Endothelial cell of umbilical vein (primary cell): ENCODE results near the gene LTBP1. TPM values are rescaled to one million over a fixed set of nuclear protein-coding genes. Genes with fewer than 3 reads are reported as not detected.

Experiments
- BruUV-seq: library from RNA; stranded (reverse); fragments of 400-500 nt; replicated peaks from 2 replicates; lab custom pipeline; 2021; lab: Mats Ljungman, UMichigan
- CTCF ChIA-PET: fragments of 300-600, 350-600 bp; sonication (Branson Sonifier 250); formaldehyde crosslinking; loops from one replicate; lab custom pipeline; 2021; ENCODE audit warnings: antibody characterized with exemption, inconsistent platforms; lab: Charles Lee
- POLR2A ChIA-PET: fragments of 300-600, 350-600 bp; sonication (Branson Sonifier 250); formaldehyde crosslinking; loops from one replicate; lab custom pipeline; 2021; ENCODE audit warnings: antibody characterized with exemption, inconsistent platforms; lab: Charles Lee
- DNase-seq: peaks from one replicate; pipeline ENCODE4 v3.0.0-alpha.2; 2011; ENCODE audit warnings: low read depth, low spot score
- FAIRE-seq: peaks from 2 replicates; lab custom pipeline; 2011; peaks lifted over from hg19 to GRCh38; lab: Jason Lieb, UNC
- H2AFZ ChIP-seq: 2 replicates; pipeline ENCODE4 v1.6.0; 2012; ENCODE audit warnings: low read depth, low read length, control low read depth, inconsistent platforms
- H3K27ac ChIP-seq: 2 replicates; pipeline ENCODE4 v1.5.1; 2011; ENCODE audit warnings: low read depth, mild to moderate bottlenecking, control low read depth, low read length, moderate library complexity; ENCODE audit not compliant: insufficient read depth
- H3K27me3 ChIP-seq, 2 experiments: 2 replicates each; pipeline versions ENCODE4 v1.6.0 to v1.6.1; 2011; ENCODE audit warnings: low read length in 2 of 2, mixed read lengths in 1 of 2; ENCODE audit not compliant: control insufficient read depth in 2 of 2, insufficient read depth in 2 of 2
- H3K36me3 ChIP-seq, 2 experiments: 2 replicates in 1 of 2; 3 replicates in 1 of 2; pipeline ENCODE4 v1.5.1; 2011; ENCODE audit warnings: low read length in 2 of 2, mild to moderate bottlenecking in 1 of 2, moderate library complexity in 1 of 2; ENCODE audit not compliant: control insufficient read depth in 2 of 2, insufficient read depth in 2 of 2; ENCODE audit errors: extremely low read depth in 1 of 2
- H3K4me1 ChIP-seq: 3 replicates; pipeline ENCODE4 v1.5.1; 2011; ENCODE audit warnings: mild to moderate bottlenecking, low read length; ENCODE audit not compliant: control insufficient read depth, insufficient read depth; ENCODE audit errors: extremely low read depth
- H3K4me2 ChIP-seq: 2 replicates; pipeline ENCODE4 v1.6.1; 2011; ENCODE audit warnings: low read length, control low read depth, mixed read lengths; ENCODE audit not compliant: insufficient read depth
- H3K4me3 ChIP-seq, 3 experiments: fragments of 200-600 bp in 1 of 3; sonication (generic), shearing (Covaris generic) in 1 of 3; replicated peaks in 1 of 3; 2 replicates each; pipeline ENCODE4 v1.5.1; 2011 to 2016; ENCODE audit warnings: control low read depth in 3 of 3, low read length in 3 of 3, mild to moderate bottlenecking in 2 of 3, inconsistent platforms in 1 of 3, low read depth in 1 of 3, moderate library complexity in 1 of 3; ENCODE audit not compliant: insufficient read depth in 1 of 3
- H3K79me2 ChIP-seq: 2 replicates; pipeline ENCODE4 v1.6.0; 2012; ENCODE audit warnings: low read length, inconsistent platforms; ENCODE audit not compliant: control insufficient read depth, insufficient read depth
- H3K9ac ChIP-seq: replicated peaks from 2 replicates; pipeline ENCODE3; 2011; ENCODE audit warnings: low read length, control low read depth; ENCODE audit not compliant: insufficient read depth; ENCODE audit errors: extremely low read depth
- H3K9me1 ChIP-seq: replicated peaks from 3 replicates; pipeline ENCODE4 v1.6.0; 2011; ENCODE audit warnings: mild to moderate bottlenecking, low read length; ENCODE audit not compliant: control insufficient read depth, insufficient read depth; ENCODE audit errors: extremely low read depth
- H3K9me3 ChIP-seq: replicated peaks from 2 replicates; pipeline ENCODE4 v1.5.1; 2012; ENCODE audit warnings: low read length, inconsistent platforms; ENCODE audit not compliant: control insufficient read depth, insufficient read depth
- H4K20me1 ChIP-seq: replicated peaks from 2 replicates; pipeline ENCODE3; 2011; ENCODE audit warnings: mild to moderate bottlenecking, low read length; ENCODE audit not compliant: control insufficient read depth, insufficient read depth; ENCODE audit errors: extremely low read depth
- EZH2 ChIP-seq: IDR thresholded peaks from 2 replicates; pipeline ENCODE4 v1.6.1; 2012; ENCODE audit warnings: borderline replicate concordance, low read depth, mild to moderate bottlenecking, moderate library complexity, low read length, inconsistent platforms; ENCODE audit not compliant: severe bottlenecking
- FOS ChIP-seq: IDR thresholded peaks from 2 replicates; pipeline ENCODE4 v1.6.1; 2011; ENCODE audit warnings: mild to moderate bottlenecking, low read length, moderate library complexity, borderline replicate concordance; ENCODE audit not compliant: insufficient read depth
- GATA2 ChIP-seq: IDR thresholded peaks from 2 replicates; pipeline ENCODE4 v1.7.0; 2011; ENCODE audit warnings: low read depth, mild to moderate bottlenecking, moderate library complexity, mixed read lengths, low read length; ENCODE audit not compliant: insufficient read length, insufficient read depth
- JUN ChIP-seq: IDR thresholded peaks from 2 replicates; pipeline ENCODE4 v1.6.1; 2011; ENCODE audit warnings: borderline replicate concordance, low read depth; ENCODE audit not compliant: insufficient read length, insufficient read depth
- MAX ChIP-seq: IDR thresholded peaks from 2 replicates; pipeline ENCODE4 v1.6.1; 2011; ENCODE audit not compliant: insufficient read depth, insufficient read length
- MYC ChIP-seq: IDR thresholded peaks from one replicate; pipeline ENCODE4 v1.6.1; 2011; ENCODE audit warnings: mild to moderate bottlenecking, low read depth, low read length
- POLR2A ChIP-seq: IDR thresholded peaks from 2 replicates; pipeline ENCODE4 v1.6.1; 2012; ENCODE audit warnings: low read depth, mild to moderate bottlenecking, control low read depth, low read length
- POLR2AphosphoS5 ChIP-seq: IDR thresholded peaks from 2 replicates; pipeline ENCODE4 v1.6.1; 2012; ENCODE audit warnings: low read depth, mild to moderate bottlenecking, control low read depth, low read length, moderate library complexity; ENCODE audit not compliant: insufficient read depth
- dilution Hi-C: fragments of 300-500 bp; cut with MboI; formaldehyde crosslinking; loops from one replicate; pipeline ENCODE4 v1.15.0; 2019; ENCODE audit warnings: low sequenced_read_pairs; ENCODE audit not compliant: extremely low pct_ligation_motif_present
- intact Hi-C: fragments of 100-400 bp; cut with micrococcal nuclease; formaldehyde crosslinking; loops from one replicate; pipeline ENCODE4 v1.10.0; 2022
- polyA plus RNA-seq, 4 experiments: library from polyadenylated mRNA; depleted of rRNA in 3 of 4; stranded (reverse) in 3 of 4; unstranded in 1 of 4; fragments of >200 nt; gene quantifications; 2 replicates each; pipeline versions ENCODE4 v1.2.1 to v1.2.3, GENCODE V29; 2011 to 2012; ENCODE audit warnings: missing spikeins in 1 of 4
- total RNA-seq: library from RNA; stranded (reverse); gene quantifications from 2 replicates; pipeline ENCODE4 v1.2.3, GENCODE V29; 2021
- TF ChIP-seq, protein P1 (sequence below), 2 donors: IDR thresholded peaks; 1 replicate in 1 of 2; 2 replicates in 1 of 2; pipeline ENCODE4 v1.5.1; 2011; ENCODE audit warnings: low read length in 2 of 2, mild to moderate bottlenecking in 2 of 2, moderate library complexity in 2 of 2, control low read depth in 1 of 2, inconsistent platforms in 1 of 2, low read depth in 1 of 2; ENCODE audit not compliant: insufficient read depth in 1 of 2; ENCODE audit errors: extremely low read depth in 1 of 2

LTBP1 gene
- total and polyA plus RNA-seq, 2 donors (not counting 3 experiments of a cell fraction or from before 2014, with no cell fraction given): 57.4 to 68.2 TPM

GRCh38 chr2:33371304-33372090, 424.7 kb downstream of the LTBP1 start:
- intact Hi-C loops: loop anchor here (2.0 to 10.0 kb wide), 5 partner anchors 161 to 819 kb away; no protein-coding TSS in a partner anchor
- H3K4me3 ChIP-seq: no peak overlapping the region
- H2AFZ ChIP-seq: no peak overlapping the region
- H3K9me3 ChIP-seq: no peaks in the 10 kb centered on the region
- H3K9ac ChIP-seq: no peak overlapping the region
- BruUV-seq: no TSS peak
- no peaks in the 10 kb centered on the region for H3K9me1 ChIP-seq
- H3K36me3 ChIP-seq: no peaks in the 10 kb centered on the region
- dilution Hi-C loops: no loop called here
- H3K4me1 ChIP-seq: peaks cover 6% of the 10 kb centered on the region
- TF ChIP-seq MYC (no peak), EZH2 (no peak), FOS (no peak), POLR2AphosphoS5 (no peak), GATA2 (no peak), JUN (no peak), POLR2A (no peak), MAX (no peak)
- TF ChIP-seq, protein P1, sequence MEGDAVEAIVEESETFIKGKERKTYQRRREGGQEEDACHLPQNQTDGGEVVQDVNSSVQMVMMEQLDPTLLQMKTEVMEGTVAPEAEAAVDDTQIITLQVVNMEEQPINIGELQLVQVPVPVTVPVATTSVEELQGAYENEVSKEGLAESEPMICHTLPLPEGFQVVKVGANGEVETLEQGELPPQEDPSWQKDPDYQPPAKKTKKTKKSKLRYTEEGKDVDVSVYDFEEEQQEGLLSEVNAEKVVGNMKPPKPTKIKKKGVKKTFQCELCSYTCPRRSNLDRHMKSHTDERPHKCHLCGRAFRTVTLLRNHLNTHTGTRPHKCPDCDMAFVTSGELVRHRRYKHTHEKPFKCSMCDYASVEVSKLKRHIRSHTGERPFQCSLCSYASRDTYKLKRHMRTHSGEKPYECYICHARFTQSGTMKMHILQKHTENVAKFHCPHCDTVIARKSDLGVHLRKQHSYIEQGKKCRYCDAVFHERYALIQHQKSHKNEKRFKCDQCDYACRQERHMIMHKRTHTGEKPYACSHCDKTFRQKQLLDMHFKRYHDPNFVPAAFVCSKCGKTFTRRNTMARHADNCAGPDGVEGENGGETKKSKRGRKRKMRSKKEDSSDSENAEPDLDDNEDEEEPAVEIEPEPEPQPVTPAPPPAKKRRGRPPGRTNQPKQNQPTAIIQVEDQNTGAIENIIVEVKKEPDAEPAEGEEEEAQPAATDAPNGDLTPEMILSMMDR (IDR thresholded peaks at IDR 0.05; ENCODE audit: extremely low read depth in 1 of 2, insufficient read depth in 1 of 2, low read depth in 1 of 2, low read length in 2 of 2): no peak
- no peaks in the 10 kb centered on the region for H3K27me3 ChIP-seq
- no peaks in the 10 kb centered on the region for H4K20me1 ChIP-seq
- H3K4me2 ChIP-seq: no peak overlapping the region
- POLR2A ChIA-PET: no interaction called here
- FAIRE-seq (no peak), DNase-seq (no peak)
- CTCF ChIA-PET: interaction anchor here (0.5 to 2.4 kb wide), 35 partner anchors 9 to 600 kb away, joined by 3 to 16 read pairs (median 5); partner anchors contain the start of gene LTBP1
- H3K79me2 ChIP-seq: no peaks in the 10 kb centered on the region
- no peak overlapping the region for H3K27ac ChIP-seq
